GM12892 (cell line): ENCODE results near the gene ANO7.

Source experiments
- POLR2A ChIP-seq: IDR thresholded peaks from 2 replicates; pipeline ENCODE4 v1.6.1; 2011; ENCODE audit warnings: low read depth, low read length, control low read depth
- POLR2AphosphoS5 ChIP-seq: IDR thresholded peaks from 2 replicates; pipeline ENCODE4 v1.6.1; 2011; ENCODE audit warnings: low read depth, low read length, control low read depth
- TAF1 ChIP-seq: IDR thresholded peaks from 2 replicates; pipeline ENCODE4 v1.6.1; 2011; ENCODE audit warnings: low read depth, mild to moderate bottlenecking, control low read depth, low read length, borderline replicate concordance

GRCh38 chr2:241216211-241216761 is 27.8 kb downstream of the ANO7 start:
- TF ChIP-seq POLR2AphosphoS5 (no peak), POLR2A (no peak), TAF1 (no peak)
